Right lobe of liver (tissue), 6 donors: ENCODE measurements around the gene WDFY4. TPM values are rescaled to one million over a fixed set of nuclear protein-coding genes. Genes with fewer than 3 reads are reported as not detected.

Experiments
- ATAC-seq, 4 donors: fragments of 200-7000 bp; cut with Tn5 transposase; one replicate each; pipeline ENCODE4 v1.9.1; 2020; ENCODE audit warnings: mild to moderate bottlenecking in 4 of 4, moderate library complexity in 4 of 4
- DNase-seq, 3 donors: peaks; one replicate each; pipeline ENCODE4 v3.0.0-alpha.2; 2020
- H3K27ac ChIP-seq, 3 donors: fragments of 200-600 bp; one replicate each; pipeline ENCODE4 v1.8.0; 2022
- H3K27me3 ChIP-seq, 2 donors: fragments of 200-600 bp; one replicate each; pipeline ENCODE4 v1.8.0; 2022
- H3K36me3 ChIP-seq, 4 donors: fragments of 200-600 bp; sonication (generic) in 1 of 4; one replicate each; pipeline versions ENCODE4 v1.5.1 to v1.8.0; 2017 to 2022; ENCODE audit warnings: control low read depth in 1 of 4
- H3K4me1 ChIP-seq, 4 donors: fragments of 200-600 bp; sonication (generic) in 1 of 4; one replicate each; pipeline versions ENCODE4 v1.5.1 to v1.8.0; 2017 to 2022; ENCODE audit warnings: control low read depth in 1 of 4
- H3K4me3 ChIP-seq, 3 donors: fragments of 200-600 bp; one replicate each; pipeline ENCODE4 v1.8.0; 2022
- H3K9me3 ChIP-seq, 4 donors: fragments of 200-600 bp; sonication (generic) in 1 of 4; one replicate each; pipeline versions ENCODE4 v1.5.1 to v1.8.0; 2017 to 2022; ENCODE audit warnings: control low read depth in 1 of 4
- CTCF ChIP-seq, 4 donors: fragments of 200-600 bp in 3 of 4; fragments of 450-650 bp in 1 of 4; IDR thresholded peaks; one replicate each; pipeline versions ENCODE4 v1.5.1 to v1.8.0; 2016 to 2022; ENCODE audit warnings: antibody characterized with exemption in 4 of 4, mild to moderate bottlenecking in 2 of 4
- POLR2A ChIP-seq: fragments of 450-650 bp; IDR thresholded peaks from one replicate; pipeline ENCODE4 v1.6.1; 2017; ENCODE audit warnings: antibody characterized with exemption, mild to moderate bottlenecking
- WGBS: methylation state at CpG from one replicate; pipeline ENCODE4 v1.1.6; 2018; ENCODE audit warnings: low coverage, low lambda C conversion rate; ENCODE audit not compliant: insufficient coverage; ENCODE audit errors: missing lambda C conversion rate; 5-methylcytosine and 5-hydroxymethylcytosine counted together
- intact Hi-C, 2 donors: fragments of 100-400 bp; cut with DNase I; formaldehyde crosslinking; loops; one replicate each; pipeline versions ENCODE4 v1.11.2 to v1.14.1; 2022
- total RNA-seq, 6 experiments: library from RNA; depleted of rRNA in 2 of 6; stranded (reverse); fragments of >200 nt in 2 of 6; fragmentation: NEBNext Ultra II Directional in 3 of 6; extraction: Animal tissue kit (Norgen Biotek cat#: 25700) in 3 of 6; gene quantifications; one replicate each; pipeline versions ENCODE4 v1.1.0 to v1.2.4, GENCODE V29; 2016 to 2023
- donor health status: DM: no; HTN: yes; CAD: no.
- donor health status: DM: no; HTN: no; CAD: no.
- donor health status: DM: no; HTN: no; CAD: no.
- donor health status: DM: no; HTN: yes; CAD: no.
- donor health status: DM: no; HTN: yes; CAD: no.

The WDFY4 gene
- total RNA-seq, 6 experiments from 2014 or later: 1.4 to 4.1 (median 1.9) TPM

DNA sequence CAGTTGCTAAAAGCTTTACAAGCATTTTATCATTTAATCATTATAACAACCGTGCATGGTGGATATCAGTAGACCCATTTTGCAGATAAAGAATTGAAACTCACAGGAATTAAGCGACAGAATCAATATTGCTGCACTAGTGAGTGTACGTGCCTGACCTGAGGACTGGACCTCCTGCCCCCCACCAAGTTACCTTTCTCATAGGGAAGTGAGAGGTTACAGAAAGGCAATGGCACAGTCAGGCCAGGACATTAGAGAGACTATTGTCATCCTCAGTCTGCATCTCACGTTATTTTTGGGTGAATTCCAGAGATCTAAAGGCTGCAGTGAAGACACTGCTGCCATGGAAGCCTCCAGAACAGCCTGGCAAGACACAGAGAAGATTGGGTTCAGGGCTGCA is 80.9 kb downstream of the WDFY4 start:
- Histone ChIP-seq H3K9me3 (no peaks in the 10 kb centered on the region), H3K36me3 (no peaks in the 10 kb centered on the region), H3K27ac (no peak overlapping the region), H3K4me3 (no peak overlapping the region), H3K4me1 (no peaks in the 10 kb centered on the region), H3K27me3 (no peaks in the 10 kb centered on the region)
- intact Hi-C loops: no loop called here
- no peak for TF ChIP-seq POLR2A
- TF ChIP-seq CTCF (IDR thresholded peaks at IDR 0.05): no peak
- DNase-seq (no peak), ATAC-seq (no peak)
- WGBS: 52% methylated on average over 4 of the region's 4 CpGs

DNA sequence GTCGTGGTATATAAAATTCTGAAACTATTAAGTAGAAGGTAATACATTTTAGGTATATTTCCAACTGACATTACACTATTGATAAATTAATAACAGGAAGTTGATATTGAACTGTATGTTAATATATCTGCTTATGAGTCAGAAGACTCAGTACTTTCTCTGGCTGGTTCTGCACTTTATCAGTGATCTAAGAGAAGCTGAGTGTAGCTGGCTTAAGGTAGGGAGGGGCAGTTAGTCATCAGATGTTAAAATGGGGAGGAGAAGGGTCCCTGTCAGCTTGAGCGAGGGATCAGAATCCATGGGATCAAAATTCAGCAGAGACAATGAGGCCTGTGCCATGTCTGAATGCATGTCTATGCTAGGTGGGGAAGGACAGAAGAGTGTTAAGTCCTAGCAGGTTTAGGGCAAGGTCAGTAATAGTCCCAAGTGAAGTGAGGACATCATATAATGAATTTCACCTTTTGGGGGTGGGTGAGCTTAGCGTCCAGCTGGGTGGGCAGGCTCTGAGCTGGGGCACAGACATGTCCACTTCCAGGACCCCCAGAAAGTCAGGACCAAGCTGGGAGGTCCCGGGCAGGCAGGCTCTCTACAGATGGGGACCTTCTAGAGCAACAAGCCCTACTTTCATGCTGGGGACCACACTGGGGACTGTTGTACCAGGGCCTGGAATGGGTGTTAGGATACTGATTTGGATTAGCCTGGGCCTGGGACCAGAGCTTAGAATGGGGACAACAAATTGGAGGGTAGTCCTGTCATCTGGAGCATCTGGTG is 82.9 kb downstream of the WDFY4 start:
- Histone ChIP-seq H3K36me3 (no peaks in the 10 kb centered on the region), H3K27me3 (no peaks in the 10 kb centered on the region), H3K4me1 (no peaks in the 10 kb centered on the region), H3K4me3 (no peak overlapping the region), H3K9me3 (no peaks in the 10 kb centered on the region), H3K27ac (no peak overlapping the region)
- intact Hi-C loops: no loop called here
- DNase-seq (no peak), ATAC-seq (no peak)
- 65% methylated on average over 3 of the region's 4 CpGs for WGBS
- TF ChIP-seq CTCF (IDR thresholded peaks at IDR 0.05) (no peak), POLR2A (no peak)

- Histone ChIP-seq H3K4me1 (no peaks in the 10 kb centered on the region), H3K36me3 (no peaks in the 10 kb centered on the region), H3K9me3 (no peaks in the 10 kb centered on the region), H3K4me3 (no peak overlapping the region), H3K27me3 (no peaks in the 10 kb centered on the region), H3K27ac (no peak overlapping the region)
- ATAC-seq: no peak
- intact Hi-C loops: no loop called here
- no peak for DNase-seq
- WGBS: 80% methylated on average over 9 of the region's 14 CpGs
- no peak for TF ChIP-seq CTCF (IDR thresholded peaks at IDR 0.05)
- TF ChIP-seq POLR2A: no peak
Observed at GRCh38 chr10:48768144-48768766, 83.6 kb downstream of the WDFY4 start.

DNA sequence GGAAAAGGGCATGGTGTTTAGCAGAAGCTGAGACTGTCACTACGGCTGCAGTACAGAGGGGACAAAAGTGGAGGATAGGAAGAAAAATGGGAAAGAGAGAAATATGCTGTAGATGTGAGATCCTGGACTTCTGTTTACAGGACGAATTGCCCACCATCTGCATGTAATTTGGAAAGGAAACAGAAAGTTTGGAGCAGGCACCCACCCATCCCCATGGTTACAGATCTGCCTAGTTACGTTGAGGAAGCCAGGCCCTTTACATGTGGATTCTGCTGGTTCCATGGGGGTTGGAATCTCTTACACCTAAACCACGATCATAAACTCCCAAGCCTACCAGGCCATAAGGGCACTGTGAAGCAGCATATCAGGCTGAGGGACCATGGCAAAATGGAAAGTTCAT is 84.3 kb downstream of the WDFY4 start:
- H3K9me3 ChIP-seq: no peaks in the 10 kb centered on the region
- no peak overlapping the region for H3K4me3 ChIP-seq
- no peaks in the 10 kb centered on the region for H3K27me3 ChIP-seq
- H3K27ac ChIP-seq: no peak overlapping the region
- TF ChIP-seq CTCF (IDR thresholded peaks at IDR 0.05): no peak
- ATAC-seq (no peak), DNase-seq (no peak)
- 52% methylated on average over 3 of the region's 4 CpGs for WGBS
- intact Hi-C loops: no loop called here
- no peaks in the 10 kb centered on the region for H3K36me3 ChIP-seq
- H3K4me1 ChIP-seq: no peaks in the 10 kb centered on the region
